GM19099 (cell line): ENCODE results near the gene SLC9A8.

Source experiments
- POLR2A ChIP-seq: IDR thresholded peaks from 3 replicates; pipeline ENCODE4 v1.6.1; 2011; ENCODE audit warnings: low read depth; ENCODE audit not compliant: insufficient read length; ENCODE audit errors: extremely low read depth

Gene SLC9A8

DNA sequence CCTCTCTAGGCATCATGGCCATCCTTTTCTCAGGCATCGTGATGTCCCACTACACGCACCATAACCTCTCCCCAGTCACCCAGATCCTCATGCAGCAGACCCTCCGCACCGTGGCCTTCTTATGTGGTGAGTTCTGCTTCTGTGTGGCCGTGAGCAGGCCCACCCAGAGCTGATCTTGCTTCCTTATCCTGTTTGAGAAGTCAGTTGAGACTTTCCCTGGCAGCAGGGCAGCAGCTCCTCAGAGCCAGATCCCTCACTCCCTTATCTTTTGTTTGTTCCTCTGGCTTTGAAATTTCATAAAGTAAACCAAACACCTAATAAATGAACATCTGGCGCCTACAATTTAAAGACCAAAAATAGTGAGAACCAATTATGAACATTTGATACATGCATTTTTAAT is 62.1 kb downstream of the SLC9A8 start:
- no peak for TF ChIP-seq POLR2A

DNA sequence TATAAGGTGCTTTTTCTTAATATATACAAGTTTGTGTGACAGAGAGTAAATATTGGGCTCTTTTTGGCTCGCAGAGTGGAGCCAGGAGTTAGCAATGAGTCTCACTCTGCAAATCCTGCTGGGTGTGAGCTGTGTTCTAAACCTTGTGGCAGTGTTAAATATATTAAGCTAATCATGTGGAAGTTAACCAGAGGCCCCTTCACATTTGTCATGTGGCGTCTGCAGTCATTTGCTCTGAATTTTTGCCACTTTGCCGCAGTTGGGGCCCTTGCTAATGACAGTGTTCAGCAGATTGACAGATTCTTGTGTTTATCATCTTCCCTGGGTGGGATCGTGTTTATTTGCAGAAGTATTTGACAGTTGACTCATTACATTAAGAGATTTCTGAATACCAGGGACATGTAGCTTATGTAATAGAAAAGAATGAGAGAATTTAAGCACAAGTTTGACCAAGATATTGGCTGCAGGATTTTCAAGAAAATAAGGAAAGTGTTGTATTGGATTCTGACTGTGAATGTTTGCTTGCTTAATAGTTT is 64.8 kb downstream of the SLC9A8 start:
- no peak for TF ChIP-seq POLR2A

DNA sequence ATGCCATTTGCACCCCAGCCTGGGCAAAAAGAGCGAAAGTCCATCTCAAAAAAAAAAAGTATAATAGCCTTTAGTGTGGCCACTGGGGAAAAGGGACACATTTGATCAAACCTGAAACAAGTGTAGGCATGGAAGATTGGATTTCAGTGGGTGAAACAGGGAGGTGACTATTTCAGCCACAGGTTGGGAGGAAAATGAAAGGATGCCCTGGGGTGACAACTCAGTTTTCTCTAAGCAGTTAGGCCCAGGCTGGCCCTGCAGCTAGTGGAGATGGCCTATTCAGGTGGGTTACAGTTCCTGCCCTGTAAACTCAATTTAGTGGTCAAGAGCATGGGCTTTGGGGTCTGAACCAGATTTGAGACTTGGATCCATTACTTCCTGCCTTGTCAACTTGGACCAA is 66.3 kb downstream of the SLC9A8 start:
- TF ChIP-seq POLR2A, result no peak

DNA sequence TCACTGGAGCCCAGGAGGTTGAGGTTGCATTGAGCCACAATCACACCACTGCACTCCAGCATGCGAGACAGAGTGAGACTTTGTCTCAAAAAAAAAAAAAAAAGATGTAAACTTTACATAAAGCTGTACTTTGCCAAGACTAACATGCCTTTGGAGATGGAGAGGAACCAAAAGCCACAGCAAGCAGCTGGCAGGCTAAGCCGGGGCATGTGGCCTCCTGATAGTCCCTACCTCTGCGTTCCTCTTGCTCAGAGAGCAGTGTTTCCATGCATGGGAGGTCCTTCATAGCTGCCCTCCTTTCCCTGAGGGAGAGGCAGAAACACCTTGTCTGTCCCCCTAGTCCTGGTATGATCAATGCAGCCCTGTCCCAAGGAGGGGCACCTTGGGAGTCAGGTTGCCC is 67.5 kb downstream of the SLC9A8 start:
- TF ChIP-seq POLR2A, result no peak

GRCh38 chr20:49880724-49881445 is 68.3 kb downstream of the SLC9A8 start:
- TF ChIP-seq POLR2A, result no peak

DNA sequence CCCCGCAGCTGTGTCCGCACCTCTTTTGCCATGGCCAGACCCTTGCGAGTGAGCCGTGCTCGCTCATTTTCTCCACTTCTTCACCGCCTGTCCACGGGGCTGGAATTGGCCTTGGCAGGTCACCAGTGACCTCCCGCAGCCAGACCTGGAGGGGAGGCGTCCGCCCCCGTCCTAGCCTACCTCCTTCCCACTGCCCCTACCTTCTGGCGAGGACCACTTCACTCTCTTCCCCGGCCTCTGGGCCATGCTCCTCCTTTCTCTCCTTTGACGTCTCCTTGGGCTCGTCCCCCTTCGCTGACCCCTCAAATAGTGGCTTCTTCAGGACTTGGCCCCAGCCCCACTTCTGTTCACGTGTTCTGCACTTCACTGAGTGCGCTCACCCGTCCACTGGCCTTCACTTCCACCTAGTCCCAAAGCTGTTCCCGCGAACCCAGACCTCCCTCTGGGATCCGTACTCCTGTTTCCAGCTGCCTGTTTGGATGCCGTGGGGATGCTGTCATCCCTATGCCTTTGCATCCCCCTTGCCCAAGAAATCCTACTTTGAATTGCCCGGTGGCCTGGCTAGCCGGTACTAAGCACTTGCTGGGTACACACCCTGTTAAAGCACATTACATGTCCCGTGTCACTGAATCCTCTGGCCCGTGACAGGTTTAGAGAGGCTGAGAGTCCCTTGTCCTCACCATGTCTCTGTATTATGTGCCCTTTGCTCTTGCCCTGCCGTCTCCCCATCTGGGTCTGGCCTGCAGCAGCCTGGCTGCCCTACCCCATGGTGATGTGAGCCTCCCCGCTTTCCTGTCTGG is 69.7 kb downstream of the SLC9A8 start:
- TF ChIP-seq POLR2A, result no peak

DNA sequence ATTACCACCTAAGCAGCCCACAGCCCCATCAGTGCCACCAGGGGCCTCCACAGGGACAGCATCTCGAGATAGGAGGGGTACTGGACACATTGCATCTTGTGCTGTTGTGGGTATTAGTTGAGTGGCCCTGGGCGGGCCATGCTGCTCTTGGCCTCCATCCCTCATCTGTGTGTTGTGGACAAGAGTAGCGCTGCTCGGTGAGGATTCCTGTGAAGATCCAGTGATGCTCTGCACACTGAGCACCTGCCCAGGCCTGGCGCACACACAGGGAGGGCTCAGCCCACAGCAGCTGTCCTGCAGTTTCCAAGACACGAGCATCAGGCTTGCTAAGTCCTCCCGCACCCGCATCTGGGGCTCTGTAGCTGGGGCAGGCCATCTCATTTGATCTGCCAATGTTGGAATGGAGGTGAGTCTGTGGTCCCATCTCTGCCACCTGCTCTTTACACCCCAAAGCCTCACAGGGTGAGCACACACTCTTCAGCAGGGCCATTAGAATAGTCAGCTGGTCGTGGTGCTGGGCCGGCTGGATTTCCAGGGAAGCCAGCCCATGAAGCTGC is 70.7 kb downstream of the SLC9A8 start:
- TF ChIP-seq POLR2A, result no peak

DNA sequence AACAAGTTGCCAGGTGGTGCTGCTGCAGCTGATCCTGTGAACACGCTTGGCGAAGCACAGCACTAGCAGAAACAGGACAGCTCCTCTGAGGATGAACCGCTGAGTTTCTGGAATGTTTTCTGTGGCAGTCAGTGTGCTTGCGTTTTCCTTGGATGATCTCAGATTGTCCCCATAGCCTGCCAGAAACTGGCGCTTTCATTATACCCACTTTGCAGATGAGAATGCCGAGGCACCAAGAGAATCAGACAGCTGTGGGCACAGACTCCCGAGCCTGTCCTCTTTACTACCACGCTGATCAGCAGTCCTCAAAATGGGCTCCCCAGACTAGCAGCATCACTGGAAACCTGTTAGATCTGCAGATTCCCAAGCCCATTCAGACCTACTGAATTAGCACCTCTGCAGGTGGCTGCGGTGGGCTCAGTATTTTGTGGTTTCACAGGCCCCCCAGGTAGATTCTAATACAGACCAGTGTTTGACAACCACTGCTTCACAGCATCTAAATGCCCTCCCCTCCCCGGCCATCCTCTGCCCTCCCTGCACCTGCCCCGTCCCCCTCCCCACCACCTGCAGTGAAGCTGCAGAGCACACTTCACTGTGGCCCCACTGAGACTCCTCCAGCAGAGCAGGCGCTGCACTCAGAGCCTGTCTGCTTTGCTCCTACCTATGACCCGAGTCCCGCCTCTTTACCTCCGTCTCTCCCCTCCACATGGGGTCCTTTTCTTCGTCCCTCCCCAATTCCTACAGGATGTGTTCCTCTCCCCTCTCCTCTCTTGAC is 73.1 kb downstream of the SLC9A8 start:
- no peak for TF ChIP-seq POLR2A

DNA sequence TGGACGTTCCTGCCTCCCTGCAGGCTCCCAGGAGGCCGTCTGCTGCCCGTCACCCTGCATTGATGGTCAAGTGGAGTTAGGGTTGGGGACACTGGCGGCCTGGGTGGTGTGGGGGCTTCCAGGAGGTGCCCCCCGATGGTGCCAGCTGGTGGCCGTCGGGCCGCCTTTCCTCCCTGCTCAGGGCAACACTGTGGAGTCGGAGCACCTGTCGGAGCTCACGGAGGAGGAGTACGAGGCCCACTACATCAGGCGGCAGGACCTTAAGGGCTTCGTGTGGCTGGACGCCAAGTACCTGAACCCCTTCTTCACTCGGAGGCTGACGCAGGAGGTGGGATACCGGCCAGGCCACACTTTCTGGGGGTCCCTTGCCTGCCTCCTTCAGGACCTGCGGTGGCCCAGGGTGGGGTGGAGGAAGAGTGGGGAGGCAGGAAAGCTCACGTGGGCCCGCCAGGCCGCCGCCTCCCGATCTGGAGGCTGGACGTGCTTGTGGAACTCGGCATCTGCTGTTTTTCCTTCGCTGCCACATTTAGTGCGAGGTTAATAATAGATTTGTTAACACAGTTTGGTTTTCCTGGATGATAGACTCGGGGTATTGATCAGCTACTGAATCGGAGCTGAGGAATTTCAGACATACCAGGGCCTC is 74.1 kb downstream of the SLC9A8 start:
- TF ChIP-seq POLR2A, result no peak

DNA sequence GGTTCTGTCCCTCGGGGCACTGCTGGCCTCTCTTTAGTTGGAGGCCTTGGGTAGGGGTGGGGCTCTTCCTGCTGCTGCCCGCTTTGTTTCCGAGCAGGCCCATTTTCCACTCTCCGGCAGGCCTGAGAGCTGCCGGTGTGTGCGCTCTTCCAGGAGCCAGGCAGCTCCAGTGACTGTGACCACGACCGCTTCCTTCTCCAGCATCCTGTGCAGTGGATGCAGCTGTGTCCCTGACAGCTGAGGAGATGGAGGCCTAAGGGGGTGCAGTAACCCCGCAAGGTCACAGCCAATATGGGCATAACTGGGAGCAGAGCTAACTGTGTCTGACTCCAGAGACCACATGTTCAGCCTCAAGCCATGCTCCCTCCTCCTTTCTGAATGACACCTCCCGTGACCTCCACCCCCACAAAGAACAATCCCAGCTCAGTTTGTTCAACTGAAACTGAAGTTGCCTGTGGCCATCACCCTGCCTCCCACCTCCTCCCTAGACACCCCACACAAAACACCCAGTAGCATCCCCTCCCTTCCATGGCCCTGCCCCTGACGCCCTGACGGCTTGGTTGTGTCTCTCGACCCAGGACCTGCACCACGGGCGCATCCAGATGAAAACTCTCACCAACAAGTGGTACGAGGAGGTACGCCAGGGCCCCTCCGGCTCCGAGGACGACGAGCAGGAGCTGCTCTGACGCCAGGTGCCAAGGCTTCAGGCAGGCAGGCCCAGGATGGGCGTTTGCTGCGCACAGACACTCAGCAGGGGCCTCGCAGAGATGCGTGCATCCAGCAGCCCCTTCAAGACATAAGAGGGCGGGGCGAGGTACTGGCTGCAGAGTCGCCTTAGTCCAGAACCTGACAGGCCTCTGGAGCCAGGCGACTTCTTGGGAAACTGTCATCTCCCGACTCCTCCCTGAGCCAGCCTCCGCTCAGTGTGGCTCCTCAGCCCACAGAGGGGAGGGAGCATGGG is 74.9 kb downstream of the SLC9A8 start:
- no peak for TF ChIP-seq POLR2A

- no peak for TF ChIP-seq POLR2A
These were observed 75.8 kb downstream of the SLC9A8 start for GRCh38 chr20:49888212-49889000.

GRCh38 chr20:49889001-49889934 is 76.6 kb downstream of the SLC9A8 start:
- no peak for TF ChIP-seq POLR2A

DNA sequence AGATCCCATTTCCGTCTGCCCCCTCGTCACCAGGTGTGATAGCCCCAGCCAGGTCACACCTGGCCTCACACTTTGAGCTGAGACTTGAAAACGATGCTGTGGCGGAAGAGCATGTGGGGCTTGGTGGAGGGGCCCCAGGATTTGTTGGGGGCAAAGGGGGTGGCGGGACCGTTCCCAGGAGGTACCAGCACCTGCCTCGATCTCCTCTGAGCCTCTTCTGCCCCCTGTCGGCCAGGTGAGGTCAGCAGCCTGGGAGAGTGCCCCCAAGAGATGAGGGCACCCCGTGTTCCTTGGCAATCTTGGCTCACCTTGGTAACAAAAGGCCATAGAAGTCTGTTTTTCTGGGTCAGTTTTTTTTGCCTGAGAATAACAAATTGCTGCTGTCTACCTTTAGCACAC is 77.3 kb downstream of the SLC9A8 start:
- TF ChIP-seq POLR2A, result no peak
